ENCODE results near the gene MTSS2.
A peak's percentile ranks its signal among the peaks of the same experiment; 100 is the strongest.

The MTSS2 gene

DNA sequence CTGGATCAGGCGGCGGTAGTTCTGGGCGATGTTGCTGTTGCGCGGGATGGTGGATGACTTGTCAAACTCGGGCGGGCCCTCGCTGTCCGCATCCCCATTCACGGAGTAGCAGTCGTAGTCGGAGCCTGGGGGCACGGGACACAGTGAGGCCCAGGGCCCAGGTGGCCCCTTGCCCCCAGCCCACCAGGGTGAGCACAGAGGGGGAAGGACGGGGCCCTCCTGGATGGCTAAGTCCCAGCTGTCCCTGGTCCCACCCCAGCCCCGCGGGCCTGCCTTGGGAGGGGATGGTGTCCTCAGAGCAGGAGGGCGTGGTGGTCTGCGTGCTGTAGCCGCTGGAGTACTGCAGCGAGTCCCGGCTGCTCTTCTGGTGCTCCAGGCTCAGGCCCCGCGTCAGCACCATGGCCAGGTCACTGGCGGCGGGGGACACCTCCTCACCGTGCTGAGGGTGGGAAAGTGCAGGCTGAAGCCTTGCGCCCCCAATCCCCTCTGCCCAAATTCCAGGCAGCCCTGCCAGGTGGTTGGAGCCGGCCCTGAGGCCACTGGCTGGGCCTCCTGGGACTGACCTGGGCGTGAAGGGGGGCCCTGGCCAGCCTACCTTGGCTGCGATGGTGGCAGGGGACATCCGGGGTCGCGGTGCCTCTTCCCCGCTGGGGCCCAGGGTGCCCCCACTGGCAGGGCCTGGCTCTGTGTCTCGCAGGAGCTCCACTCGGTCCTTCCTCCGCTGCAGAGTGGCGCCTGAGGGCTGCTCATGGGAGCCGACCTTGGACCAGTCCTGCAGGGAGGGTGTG, 21.3 kb downstream of the MTSS2 start:
- in situ Hi-C loops (cut with HindIII; ENCODE audit: low pct_unique_long_range_greater_than_20kb, low sequenced_read_pairs), result no loop called here
- no peak for TF ChIP-seq JUND (IDR thresholded peaks at IDR 0.05; ENCODE audit: low read depth)
- no peak for DNase-seq (ENCODE audit: low read depth in 1 of 2, low spot score in 1 of 2)

DNA sequence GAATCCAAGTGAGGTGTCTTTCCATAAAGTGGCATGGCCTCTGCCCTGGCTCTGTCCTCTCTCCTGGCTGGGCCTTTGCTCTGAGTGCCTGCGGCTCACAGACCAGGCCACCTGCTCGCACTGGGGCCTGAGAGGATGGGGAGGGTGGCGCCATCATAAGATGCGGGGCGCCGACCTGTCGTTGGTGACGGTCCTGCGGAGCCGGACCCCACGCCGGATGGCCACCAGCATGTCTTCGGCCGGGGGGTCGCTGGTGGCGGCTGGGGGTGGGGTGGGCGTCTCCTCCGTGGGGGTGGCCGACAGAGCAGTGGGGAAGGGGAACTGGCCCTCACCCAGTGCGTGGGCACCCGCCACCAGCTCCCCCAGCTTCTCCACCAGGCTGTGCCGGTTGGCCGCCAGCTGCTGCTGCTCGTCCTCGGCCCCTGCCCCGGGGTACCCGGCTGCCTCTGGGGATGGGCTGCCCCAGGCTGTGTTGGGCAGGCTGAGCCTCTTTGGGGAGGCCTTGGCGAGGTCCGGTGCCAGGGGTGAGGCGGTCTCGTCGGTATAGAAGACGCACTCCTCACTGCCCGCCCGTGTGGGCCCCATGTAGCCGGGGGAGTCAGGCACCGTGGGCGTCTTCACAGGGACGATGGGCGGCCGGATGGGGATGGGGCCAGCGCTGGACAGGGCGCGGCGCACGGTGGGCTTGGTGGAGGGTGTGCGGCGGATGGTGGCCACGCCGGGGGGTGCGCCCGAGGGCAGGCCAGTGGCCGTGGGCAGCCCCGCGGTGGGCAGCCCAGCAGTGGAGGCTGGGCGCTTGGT, 22.1 kb downstream of the MTSS2 start:
- no peak for TF ChIP-seq JUND (IDR thresholded peaks at IDR 0.05; ENCODE audit: low read depth)
- in situ Hi-C loops (cut with HindIII; ENCODE audit: low pct_unique_long_range_greater_than_20kb, low sequenced_read_pairs), result no loop called here
- no peak for DNase-seq (ENCODE audit: low read depth in 1 of 2, low spot score in 1 of 2)

DNA sequence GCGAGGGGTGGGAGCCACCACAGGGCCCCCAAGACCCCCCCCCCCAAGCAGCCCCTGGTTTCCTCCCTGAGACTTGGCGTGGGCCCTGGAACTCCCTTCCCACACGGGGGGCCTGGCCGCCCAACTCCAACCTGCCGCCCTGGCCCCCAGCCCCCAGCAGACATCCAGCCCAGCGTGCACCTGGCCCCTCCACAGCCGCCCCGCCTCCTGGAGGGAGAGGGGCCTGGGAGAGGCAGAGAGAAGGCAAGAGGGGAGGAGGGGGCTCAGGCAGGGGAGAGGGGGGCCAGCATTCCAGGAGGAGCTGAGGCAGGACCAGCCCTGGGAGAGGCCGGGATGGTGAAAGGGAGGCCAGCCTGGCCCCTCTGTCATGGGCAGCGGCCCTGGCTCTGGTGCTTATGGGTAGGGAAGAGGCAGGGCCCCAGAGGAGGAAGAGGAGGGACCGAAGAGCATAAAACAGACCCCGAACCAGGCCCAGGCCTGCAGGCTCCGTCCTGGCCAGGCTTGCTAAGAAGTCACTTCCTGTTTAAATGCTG, 22.8 kb downstream of the MTSS2 start:
- no peak for TF ChIP-seq JUND (IDR thresholded peaks at IDR 0.05; ENCODE audit: low read depth)
- DNase-seq (ENCODE audit: low read depth in 1 of 2, low spot score in 1 of 2), result no peak
- in situ Hi-C loops (cut with HindIII; ENCODE audit: low pct_unique_long_range_greater_than_20kb, low sequenced_read_pairs), result no loop called here

DNA sequence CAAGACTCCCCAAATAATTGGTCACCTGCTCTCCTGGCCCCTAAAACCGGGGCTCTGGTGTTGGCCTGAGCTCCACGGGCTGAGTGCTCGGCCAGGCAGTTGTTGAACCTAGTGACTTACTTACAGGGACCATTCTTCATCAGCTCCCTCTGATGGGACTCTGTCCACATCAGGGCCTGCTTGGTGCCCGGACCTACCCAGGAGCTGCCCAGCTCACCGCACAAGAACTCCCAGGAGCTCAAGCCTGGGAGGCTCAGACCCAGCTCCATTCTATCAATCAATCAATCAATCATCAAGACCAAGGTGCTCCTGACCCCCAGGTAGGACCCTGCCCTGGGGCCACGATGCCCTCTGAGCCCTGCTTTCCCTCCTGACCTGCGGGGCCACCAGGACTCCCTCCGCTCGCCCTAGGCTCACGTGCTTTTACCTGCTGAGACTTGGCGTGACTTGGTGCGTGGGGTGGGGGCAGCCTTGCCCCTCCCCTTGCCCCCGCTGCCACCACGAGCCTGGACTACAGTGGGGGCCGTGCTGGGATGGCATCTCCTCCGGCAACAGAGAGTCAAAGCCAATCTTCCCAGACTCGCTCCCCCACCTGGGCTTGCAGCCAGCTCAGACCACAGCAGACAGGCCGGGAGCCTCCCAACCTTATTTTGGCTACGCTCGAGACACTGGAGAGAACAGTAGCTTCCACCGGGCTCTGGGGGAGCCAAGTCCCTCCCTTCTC, 23.8 kb downstream of the MTSS2 start:
- in situ Hi-C loops (cut with HindIII; ENCODE audit: low pct_unique_long_range_greater_than_20kb, low sequenced_read_pairs), result no loop called here
- TF ChIP-seq JUND (IDR thresholded peaks at IDR 0.05; ENCODE audit: low read depth), result no peak
- DNase-seq (ENCODE audit: low read depth in 1 of 2, low spot score in 1 of 2), result no peak

DNA sequence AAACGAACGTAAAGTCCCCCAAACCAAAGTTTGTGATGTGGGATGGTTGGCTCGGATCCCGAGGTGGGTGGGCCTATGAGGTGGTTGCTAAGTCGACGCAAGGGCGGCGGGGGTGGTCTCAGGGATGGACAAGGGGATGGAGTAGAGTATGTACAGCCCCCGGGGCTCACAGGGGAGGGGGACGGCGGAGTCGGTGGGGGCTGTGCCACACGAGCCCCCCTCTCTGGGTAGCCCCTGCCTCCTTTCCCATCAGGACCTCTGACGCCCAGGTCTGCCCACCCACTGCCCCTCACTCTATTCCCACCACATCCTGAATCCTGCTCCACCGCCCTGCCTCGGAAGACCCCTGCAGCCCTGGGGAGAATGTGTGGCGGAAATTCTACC, 24.3 kb downstream of the MTSS2 start:
- no peak for DNase-seq (ENCODE audit: low read depth in 1 of 2, low spot score in 1 of 2)
- no peak for TF ChIP-seq JUND (IDR thresholded peaks at IDR 0.05; ENCODE audit: low read depth)
- in situ Hi-C loops (cut with HindIII; ENCODE audit: low pct_unique_long_range_greater_than_20kb, low sequenced_read_pairs), result no loop called here

DNA sequence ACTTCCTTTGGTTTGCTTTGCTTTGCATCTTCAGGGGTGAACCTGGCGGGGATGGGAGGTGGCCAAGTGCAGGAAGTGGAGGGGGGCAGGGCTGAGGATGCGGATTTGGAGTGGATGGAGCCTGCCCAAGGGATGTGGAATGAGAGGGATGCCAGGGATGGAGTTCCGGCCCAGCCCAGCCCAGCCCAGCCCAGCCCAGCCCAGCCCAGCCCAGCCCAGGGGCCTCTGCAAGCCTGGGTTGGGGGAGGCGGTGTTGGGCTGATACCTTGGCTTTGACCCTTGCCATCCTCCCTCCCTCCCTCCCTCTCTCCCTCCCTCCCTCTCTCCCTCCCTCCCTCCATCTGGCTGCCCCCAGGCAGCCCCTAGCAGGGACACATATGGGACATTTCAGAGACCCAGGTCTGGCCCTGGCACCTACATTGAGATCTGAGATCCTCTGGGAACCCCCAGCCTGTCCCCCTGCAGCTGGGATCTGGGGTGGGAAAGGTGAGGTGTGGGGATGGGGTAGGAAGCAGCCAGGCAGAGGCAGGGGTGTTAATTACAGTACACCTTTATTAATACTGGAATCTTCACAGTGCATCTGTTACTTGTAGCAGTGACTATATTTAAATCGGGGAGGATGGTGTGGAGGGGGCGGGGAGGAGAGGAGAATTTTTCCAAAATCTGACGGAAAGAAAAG, 25.0 kb downstream of the MTSS2 start:
- no peak for TF ChIP-seq JUND (IDR thresholded peaks at IDR 0.05; ENCODE audit: low read depth)
- no peak for DNase-seq (ENCODE audit: low read depth in 1 of 2, low spot score in 1 of 2)
- in situ Hi-C loops (cut with HindIII; ENCODE audit: low pct_unique_long_range_greater_than_20kb, low sequenced_read_pairs), result no loop called here

DNA sequence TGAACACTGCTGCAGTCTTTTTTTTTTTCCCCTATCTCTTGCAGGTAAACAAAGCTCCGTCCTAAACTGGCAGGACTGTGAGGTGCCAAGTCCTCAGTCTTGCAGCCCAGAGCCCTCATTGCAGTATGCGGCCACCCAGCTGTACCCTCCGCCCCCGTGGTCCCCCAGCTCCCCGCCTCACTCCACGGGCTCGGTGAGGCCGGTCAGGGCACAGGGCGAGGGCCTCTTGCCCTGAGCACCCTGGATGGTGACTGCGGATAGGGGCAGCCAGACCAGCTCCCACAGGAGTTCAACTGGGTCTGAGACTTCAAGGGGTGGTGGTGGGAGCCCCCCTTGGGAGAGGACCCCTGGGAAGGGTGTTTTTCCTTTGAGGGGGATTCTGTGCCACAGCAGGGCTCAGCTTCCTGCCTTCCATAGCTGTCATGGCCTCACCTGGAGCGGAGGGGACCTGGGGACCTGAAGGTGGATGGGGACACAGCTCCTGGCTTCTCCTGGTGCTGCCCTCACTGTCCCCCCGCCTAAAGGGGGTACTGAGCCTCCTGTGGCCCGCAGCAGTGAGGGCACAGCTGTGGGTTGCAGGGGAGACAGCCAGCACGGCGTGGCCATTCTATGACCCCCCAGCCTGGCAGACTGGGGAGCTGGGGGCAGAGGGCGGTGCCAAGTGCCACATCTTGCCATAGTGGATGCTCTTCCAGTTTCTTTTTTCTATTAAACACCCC, 25.7 kb downstream of the MTSS2 start:
- in situ Hi-C loops (cut with HindIII; ENCODE audit: low pct_unique_long_range_greater_than_20kb, low sequenced_read_pairs), result no loop called here
- no peak for DNase-seq (ENCODE audit: low read depth in 1 of 2, low spot score in 1 of 2)

DNA sequence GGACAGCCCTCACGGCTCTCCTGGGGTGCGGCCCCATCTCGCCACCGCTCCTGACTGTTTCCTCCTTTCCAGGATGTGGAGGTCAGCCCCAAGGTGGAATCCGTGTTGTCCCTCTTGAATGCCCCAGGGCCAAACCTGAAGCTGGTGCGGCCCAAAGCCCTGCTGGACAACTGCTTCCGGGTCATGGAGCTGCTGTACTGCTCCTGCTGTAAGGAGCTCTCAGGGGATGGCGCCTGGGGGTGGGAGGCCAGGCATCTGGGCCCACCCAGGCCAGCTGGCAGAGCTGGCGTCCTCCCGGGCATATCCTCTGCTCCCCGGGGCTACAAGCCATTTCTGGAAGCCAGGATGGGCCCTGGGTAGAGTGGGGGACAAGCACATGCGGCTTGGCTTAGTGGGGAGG, 26.3 kb downstream of the MTSS2 start:
- TF ChIP-seq JUND (IDR thresholded peaks at IDR 0.05; ENCODE audit: low read depth), result no peak
- in situ Hi-C loops (cut with HindIII; ENCODE audit: low pct_unique_long_range_greater_than_20kb, low sequenced_read_pairs), result no loop called here
- DNase-seq (ENCODE audit: low read depth in 1 of 2, low spot score in 1 of 2), result no peak

More for the DNA sequence above, 25.7 kb downstream of the MTSS2 start:
- no peak for TF ChIP-seq JUND (IDR thresholded peaks at IDR 0.05; ENCODE audit: low read depth)

DNA sequence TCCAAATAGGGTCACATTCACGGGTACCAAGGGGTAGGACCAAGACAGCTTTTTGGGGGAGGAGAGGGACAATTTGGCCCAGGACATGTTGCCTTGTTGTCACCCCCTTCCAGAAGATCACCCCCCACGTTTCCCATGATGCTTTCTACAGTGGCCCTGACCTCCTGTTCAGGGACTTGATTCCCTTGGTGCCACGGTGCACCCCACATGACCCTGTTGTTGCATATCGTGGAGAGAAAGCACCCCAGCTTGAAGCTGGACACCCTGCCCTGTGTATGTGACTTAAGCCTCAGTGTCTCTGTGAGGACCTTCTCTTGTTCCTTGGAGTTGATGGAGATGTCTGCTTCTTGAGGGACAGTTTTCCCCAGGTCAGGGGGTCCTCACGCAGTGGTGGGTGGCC, 26.9 kb downstream of the MTSS2 start:
- no peak for DNase-seq (ENCODE audit: low read depth in 1 of 2, low spot score in 1 of 2)
- in situ Hi-C loops (cut with HindIII; ENCODE audit: low pct_unique_long_range_greater_than_20kb, low sequenced_read_pairs), result no loop called here
- TF ChIP-seq JUND (IDR thresholded peaks at IDR 0.05; ENCODE audit: low read depth), result no peak

DNA sequence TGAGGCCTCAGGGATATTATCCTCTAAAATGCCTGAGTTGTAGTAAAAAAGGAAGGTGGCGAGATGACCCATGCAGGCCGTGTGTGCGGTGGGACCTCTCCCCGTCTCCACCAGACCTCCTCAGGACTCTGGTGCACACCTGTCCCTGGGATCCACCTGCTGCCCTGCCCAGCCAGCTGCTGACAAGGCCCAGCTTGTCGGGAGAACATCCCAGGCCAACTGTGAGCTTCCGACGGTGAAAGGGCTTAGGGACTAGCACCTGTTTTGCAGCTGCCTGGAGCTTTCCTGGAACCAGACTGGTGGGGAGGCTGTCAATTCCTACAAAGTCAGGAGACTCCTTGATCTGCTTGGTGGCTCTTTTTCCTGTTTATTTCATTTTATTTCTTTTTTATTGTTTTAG, 27.9 kb downstream of the MTSS2 start:
- DNase-seq (ENCODE audit: low read depth in 1 of 2, low spot score in 1 of 2), result no peak
- no peak for TF ChIP-seq JUND (IDR thresholded peaks at IDR 0.05; ENCODE audit: low read depth)
- in situ Hi-C loops (cut with HindIII; ENCODE audit: low pct_unique_long_range_greater_than_20kb, low sequenced_read_pairs), result no loop called here

DNA sequence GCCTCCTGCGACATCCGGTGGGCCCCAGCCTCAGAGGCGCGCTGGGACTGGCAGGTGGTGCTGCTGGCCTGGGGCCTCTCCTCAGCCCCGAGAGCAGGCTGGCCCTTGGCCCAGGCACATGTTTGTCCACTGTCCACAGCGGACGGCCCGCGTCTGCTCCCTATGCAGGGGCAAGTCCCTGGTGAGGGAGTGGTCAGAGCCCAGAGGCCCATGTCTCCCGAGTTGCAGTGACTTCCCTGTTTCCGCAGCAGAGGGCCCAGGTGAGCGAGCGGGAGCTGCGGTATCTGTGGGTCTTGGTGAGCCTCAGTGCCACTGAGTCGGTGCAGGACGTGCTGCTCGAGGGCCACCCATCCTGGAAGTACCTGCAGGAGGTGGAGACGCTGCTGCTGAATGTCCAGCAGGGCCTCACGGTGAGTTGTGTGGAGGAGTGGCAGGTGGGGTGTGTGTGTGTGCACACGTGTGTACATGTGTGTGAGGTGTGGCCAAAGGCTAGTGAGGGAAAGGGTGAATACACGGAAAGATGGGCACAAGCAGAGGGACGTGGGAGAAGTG, 29.1 kb downstream of the MTSS2 start:
- DNase-seq (ENCODE audit: low read depth in 1 of 2, low spot score in 1 of 2), result peak in 1 of 2 experiments; percentile 56
- in situ Hi-C loops (cut with HindIII; ENCODE audit: low pct_unique_long_range_greater_than_20kb, low sequenced_read_pairs), result no loop called here
- TF ChIP-seq JUND (IDR thresholded peaks at IDR 0.05; ENCODE audit: low read depth), result no peak
